CD14-positive monocyte (primary cell): ENCODE data around the gene PLEKHA3. TPM values are rescaled to one million over a fixed set of nuclear protein-coding genes. Genes with fewer than 3 reads are reported as not detected.

Source experiments
- DNase-seq, 3 donors: peaks; one replicate each; pipeline ENCODE4 v3.0.0-alpha.2; 2011 to 2022
- H2AFZ ChIP-seq: 2 replicates; pipeline ENCODE4 v1.6.0; 2012; ENCODE audit warnings: mild to moderate bottlenecking, low read depth, low read length, inconsistent platforms; ENCODE audit not compliant: insufficient read depth, poor library complexity, severe bottlenecking
- H3K27ac ChIP-seq, 2 donors: 1 replicate in 1 of 2; 2 replicates in 1 of 2; pipeline ENCODE4 v1.5.1; 2012 to 2013; ENCODE audit warnings: low read length in 2 of 2, control low read depth in 1 of 2, inconsistent platforms in 1 of 2, low read depth in 1 of 2, mild to moderate bottlenecking in 1 of 2
- H3K27me3 ChIP-seq, 2 donors: one replicate each; pipeline versions ENCODE4 v1.6.0 to v1.6.1; 2011 to 2013; ENCODE audit warnings: low read length in 2 of 2; ENCODE audit not compliant: control insufficient read depth in 2 of 2, insufficient read depth in 2 of 2
- H3K36me3 ChIP-seq, 2 donors: replicated peaks in 1 of 2; 1 replicate in 1 of 2; 2 replicates in 1 of 2; pipeline versions ENCODE4 v1.5.1 to v1.6.1; 2012 to 2013; ENCODE audit warnings: low read length in 2 of 2, control low read depth in 1 of 2, inconsistent platforms in 1 of 2, mild to moderate bottlenecking in 1 of 2; ENCODE audit not compliant: insufficient read depth in 2 of 2, control insufficient read depth in 1 of 2
- H3K4me1 ChIP-seq, 2 donors: 1 replicate in 1 of 2; 2 replicates in 1 of 2; pipeline versions ENCODE4 v1.5.1 to v1.6.1; 2012 to 2013; ENCODE audit warnings: low read length in 2 of 2, control low read depth in 1 of 2, inconsistent platforms in 1 of 2, mild to moderate bottlenecking in 1 of 2, moderate library complexity in 1 of 2; ENCODE audit not compliant: insufficient read depth in 2 of 2, control insufficient read depth in 1 of 2
- H3K4me2 ChIP-seq: replicated peaks from 2 replicates; pipeline ENCODE3; 2012; ENCODE audit warnings: low read length, moderate library complexity, mild to moderate bottlenecking; ENCODE audit not compliant: poor library complexity, severe bottlenecking; ENCODE audit errors: extremely low read depth
- H3K4me3 ChIP-seq, 3 experiments: fragments of 200-600 bp in 1 of 3; sonication (generic) in 1 of 3; replicated peaks in 1 of 3; 1 replicate in 2 of 3; 2 replicates in 1 of 3; pipeline ENCODE4 v1.5.1; 2011 to 2013; ENCODE audit warnings: low read length in 3 of 3, mild to moderate bottlenecking in 3 of 3, control low read depth in 2 of 3, low read depth in 2 of 3, inconsistent platforms in 1 of 3, moderate library complexity in 1 of 3
- H3K79me2 ChIP-seq: 2 replicates; pipeline ENCODE4 v1.6.0; 2012; ENCODE audit warnings: mild to moderate bottlenecking, control low read depth, inconsistent platforms, low read length, moderate library complexity; ENCODE audit not compliant: insufficient read depth
- H3K9ac ChIP-seq: 2 replicates; pipeline ENCODE4 v1.6.0; 2017; ENCODE audit warnings: low read length, mild to moderate bottlenecking; ENCODE audit not compliant: insufficient read depth, poor library complexity, severe bottlenecking
- H3K9me3 ChIP-seq, 2 donors: replicated peaks in 1 of 2; 1 replicate in 1 of 2; 2 replicates in 1 of 2; pipeline versions ENCODE4 v1.5.1 to v1.6.1; 2012 to 2013; ENCODE audit warnings: low read length in 2 of 2, control low read depth in 1 of 2; ENCODE audit not compliant: control insufficient read depth in 1 of 2, insufficient read depth in 1 of 2
- H4K20me1 ChIP-seq: 2 replicates; pipeline ENCODE4 v1.6.0; 2012; ENCODE audit warnings: mild to moderate bottlenecking, low read length, control low read depth, moderate library complexity; ENCODE audit not compliant: insufficient read depth
- H3K27ac Mint-ChIP-seq, 7 donors: one replicate each; pipeline ENCODE4 v1.8.0; 2020; ENCODE audit warnings: mild to moderate bottlenecking in 7 of 7, mixed read lengths in 7 of 7, moderate library complexity in 6 of 7, inconsistent platforms in 2 of 7
- H3K27me3 Mint-ChIP-seq, 3 donors: one replicate each; pipeline ENCODE4 v1.8.0; 2021 to 2022; ENCODE audit warnings: low read depth in 3 of 3, mild to moderate bottlenecking in 3 of 3, mixed read lengths in 3 of 3, moderate library complexity in 3 of 3, inconsistent platforms in 1 of 3
- H3K36me3 Mint-ChIP-seq, 2 donors: one replicate each; pipeline ENCODE4 v1.8.0; 2020; ENCODE audit warnings: mixed read lengths in 2 of 2, inconsistent platforms in 1 of 2, mild to moderate bottlenecking in 1 of 2
- H3K4me1 Mint-ChIP-seq: one replicate; pipeline ENCODE4 v1.8.0; 2020; ENCODE audit warnings: mild to moderate bottlenecking, mixed read lengths
- H3K4me3 Mint-ChIP-seq, 2 donors: one replicate each; pipeline ENCODE4 v1.8.0; 2020; ENCODE audit warnings: mild to moderate bottlenecking in 2 of 2, mixed read lengths in 2 of 2, moderate library complexity in 1 of 2
- H3K9me3 Mint-ChIP-seq, 7 donors: one replicate each; pipeline ENCODE4 v1.8.0; 2020 to 2022; ENCODE audit warnings: mixed read lengths in 7 of 7, mild to moderate bottlenecking in 6 of 7, moderate library complexity in 6 of 7, inconsistent platforms in 2 of 7
- WGBS: methylation state at CpG from one replicate; pipeline ENCODE4 v1.1.5; 2013; ENCODE audit warnings: missing lambda C conversion rate; ENCODE audit not compliant: insufficient coverage; 5-methylcytosine and 5-hydroxymethylcytosine counted together
- intact Hi-C, 2 donors: fragments of 100-400 bp; cut with micrococcal nuclease; formaldehyde crosslinking; loops; one replicate each; pipeline versions ENCODE4 v1.15.0 to v1.15.1; 2023
- polyA plus RNA-seq, 3 donors: library from polyadenylated mRNA; depleted of rRNA in 1 of 3; unstranded in 2 of 3; stranded (reverse) in 1 of 3; fragments of 300-500 nt in 2 of 3; fragments of >200 nt in 1 of 3; fragmentation: Illumina TruSeq in 2 of 3; gene quantifications; 1 replicate in 2 of 3; 2 replicates in 1 of 3; pipeline ENCODE4 v1.2.3, GENCODE V29; 2012 to 2021
- TF ChIP-seq, protein P1 (sequence below): fragments of 200-600 bp; IDR thresholded peaks from one replicate; pipeline ENCODE4 v1.8.0; 2022; ENCODE audit warnings: antibody characterized with exemption, mild to moderate bottlenecking

The PLEKHA3 gene
- polyA plus RNA-seq, 3 donors, result 5.3 to 14.1 (median 13.4) TPM

GRCh38 chr2:178527592-178527991, 47.3 kb downstream of the PLEKHA3 start:
- Mint-ChIP-seq H3K4me3 (no peak overlapping the region), H3K4me1 (peaks cover 71% of the 10 kb centered on the region)

GRCh38 chr2:178528647-178529046, 48.4 kb downstream of the PLEKHA3 start:
- peaks cover 78% of the 10 kb centered on the region for H3K79me2 ChIP-seq
- H3K36me3 Mint-ChIP-seq, result peaks cover 23% of the 10 kb centered on the region in 2 donors
- no peaks in the 10 kb centered on the region for H4K20me1 ChIP-seq
- intact Hi-C loops, result no loop called here
- no peak overlapping the region for H2AFZ ChIP-seq
- H3K9ac ChIP-seq, result no peak overlapping the region
- peaks cover 4 to 16% of the 10 kb centered on the region in 2 donors for H3K36me3 ChIP-seq
- no peak overlapping the region for H3K4me3 Mint-ChIP-seq
- H3K9me3 ChIP-seq, result no peaks in the 10 kb centered on the region
- 100% methylated on average over 4 of the region's 5 CpGs for WGBS
- H3K4me1 ChIP-seq, result peaks cover 44 to 46% of the 10 kb centered on the region in 2 donors
- no peaks in the 10 kb centered on the region for H3K27me3 ChIP-seq
- TF ChIP-seq, protein P1, sequence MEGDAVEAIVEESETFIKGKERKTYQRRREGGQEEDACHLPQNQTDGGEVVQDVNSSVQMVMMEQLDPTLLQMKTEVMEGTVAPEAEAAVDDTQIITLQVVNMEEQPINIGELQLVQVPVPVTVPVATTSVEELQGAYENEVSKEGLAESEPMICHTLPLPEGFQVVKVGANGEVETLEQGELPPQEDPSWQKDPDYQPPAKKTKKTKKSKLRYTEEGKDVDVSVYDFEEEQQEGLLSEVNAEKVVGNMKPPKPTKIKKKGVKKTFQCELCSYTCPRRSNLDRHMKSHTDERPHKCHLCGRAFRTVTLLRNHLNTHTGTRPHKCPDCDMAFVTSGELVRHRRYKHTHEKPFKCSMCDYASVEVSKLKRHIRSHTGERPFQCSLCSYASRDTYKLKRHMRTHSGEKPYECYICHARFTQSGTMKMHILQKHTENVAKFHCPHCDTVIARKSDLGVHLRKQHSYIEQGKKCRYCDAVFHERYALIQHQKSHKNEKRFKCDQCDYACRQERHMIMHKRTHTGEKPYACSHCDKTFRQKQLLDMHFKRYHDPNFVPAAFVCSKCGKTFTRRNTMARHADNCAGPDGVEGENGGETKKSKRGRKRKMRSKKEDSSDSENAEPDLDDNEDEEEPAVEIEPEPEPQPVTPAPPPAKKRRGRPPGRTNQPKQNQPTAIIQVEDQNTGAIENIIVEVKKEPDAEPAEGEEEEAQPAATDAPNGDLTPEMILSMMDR, result no peak
- no peak for DNase-seq
- peak overlapping the region in 1 of 2 donors; percentile 88 for H3K27ac ChIP-seq
- no peaks in the 10 kb centered on the region for H3K27me3 Mint-ChIP-seq
- H3K4me2 ChIP-seq, result no peak overlapping the region
- H3K9me3 Mint-ChIP-seq, result peaks cover 0 to 7% (median 0%) of the 10 kb centered on the region in 7 donors
- peak overlapping the region in 3 of 7 donors; percentile 16 to 31 (median 27) for H3K27ac Mint-ChIP-seq
- no peak overlapping the region for H3K4me3 ChIP-seq
- peaks cover 67% of the 10 kb centered on the region for H3K4me1 Mint-ChIP-seq

More at GRCh38 chr2:178527592-178527991, 47.3 kb downstream of the PLEKHA3 start:
- Histone ChIP-seq H3K9ac (no peak overlapping the region), H3K27ac (peak overlapping the region in 1 of 2 donors; percentile 88), H3K4me2 (no peak overlapping the region), H3K9me3 (no peaks in the 10 kb centered on the region), H3K4me1 (peaks cover 46% of the 10 kb centered on the region in 2 donors), H4K20me1 (no peaks in the 10 kb centered on the region), H3K27me3 (no peaks in the 10 kb centered on the region), H3K36me3 (peaks cover 0 to 6% of the 10 kb centered on the region in 2 donors), H2AFZ (no peak overlapping the region), H3K79me2 (peaks cover 73% of the 10 kb centered on the region), H3K4me3 (no peak overlapping the region)
- peaks cover 0 to 6% (median 3%) of the 10 kb centered on the region in 7 donors for H3K9me3 Mint-ChIP-seq
- no CpG with 5 or more reads among the region's 2 CpGs for WGBS
- H3K36me3 Mint-ChIP-seq, result peaks cover 13 to 14% of the 10 kb centered on the region in 2 donors
- no peaks in the 10 kb centered on the region for H3K27me3 Mint-ChIP-seq
- TF ChIP-seq, protein P1, result no peak
- no peak for DNase-seq
- intact Hi-C loops, result no loop called here
- H3K27ac Mint-ChIP-seq, result peak overlapping the region in 3 of 7 donors; percentile 30 to 59 (median 40)
